ENCODE measurements around the gene TRAF3. TPM values are rescaled to one million over a fixed set of nuclear protein-coding genes. Genes with fewer than 3 reads are reported as not detected.

The TRAF3 gene
- total and polyA plus RNA-seq, 4 donors, result 2.1 to 12.0 (median 5.2) TPM

DNA sequence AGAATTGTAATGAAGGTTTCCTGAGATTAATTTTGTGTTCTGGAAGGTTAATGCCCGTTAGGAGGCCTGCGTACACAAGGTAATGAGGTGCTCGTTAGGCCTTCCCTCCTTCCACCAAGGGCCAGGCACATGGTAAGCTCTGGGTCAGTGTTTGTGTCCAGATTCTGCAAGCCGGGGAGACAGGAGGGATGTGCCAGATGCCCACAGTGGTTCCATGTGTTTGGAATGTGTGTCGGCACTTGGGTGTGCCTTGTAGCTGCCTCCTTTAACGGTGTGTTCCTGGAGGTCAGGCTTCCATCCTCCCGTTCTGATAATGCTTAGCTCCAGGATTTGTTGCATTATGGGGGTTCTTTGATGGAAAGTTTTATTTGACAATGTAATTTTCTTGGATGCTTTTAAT is 5.7 kb downstream of the TRAF3 start:
- H3K27ac ChIP-seq (ENCODE audit: low read depth in 1 of 2, low read length in 2 of 2), result no peak overlapping the region
- WGBS, result 93% methylated on average over 7 of the region's 7 CpGs

DNA sequence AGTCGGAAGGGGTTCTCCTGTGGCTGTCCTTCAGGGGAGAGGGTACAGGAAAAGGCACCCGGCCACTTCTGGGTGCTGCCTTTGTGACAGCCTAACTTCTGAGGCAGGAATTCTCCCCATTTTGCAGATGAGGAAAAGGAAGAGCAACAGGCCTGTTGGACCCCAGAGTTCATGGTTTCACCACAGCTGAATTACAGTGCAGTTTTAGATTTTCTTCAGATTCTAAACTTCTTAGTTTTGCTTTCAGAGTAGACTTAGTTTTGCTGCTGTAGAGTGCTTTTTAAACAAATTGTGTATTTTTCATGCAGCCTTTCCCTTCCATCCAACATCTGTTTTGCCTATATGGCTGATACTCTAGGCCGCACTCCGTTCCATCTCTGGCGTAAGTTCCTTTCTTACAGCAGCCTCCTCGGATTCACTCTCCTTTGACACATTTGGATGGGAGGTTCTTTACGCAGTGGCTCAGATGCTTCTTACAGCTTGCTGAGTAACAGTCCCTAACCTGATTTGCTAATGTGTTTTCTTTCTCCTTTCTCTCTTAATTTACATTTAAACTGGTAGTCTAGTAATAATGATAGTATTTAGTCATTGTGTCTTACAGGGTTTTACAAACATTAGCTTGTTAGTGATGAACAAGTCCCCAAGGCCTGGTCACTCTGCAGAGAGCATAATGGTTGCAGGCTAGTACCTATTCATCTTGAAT is 7.8 kb downstream of the TRAF3 start:
- no peak for DNase-seq (ENCODE audit: low spot score)
- Histone ChIP-seq H3K27ac (ENCODE audit: low read depth in 1 of 2, low read length in 2 of 2) (no peak overlapping the region), H3K4me1 (ENCODE audit: control insufficient read depth in 4 of 4, insufficient read depth in 4 of 4, low read length in 3 of 4) (peaks cover 0 to under 1% (median 0%) of the 10 kb centered on the region in 4 donors), H3K9ac (ENCODE audit: low read depth in 1 of 2, low read length in 2 of 2) (no peak overlapping the region), H3K27me3 (ENCODE audit: control insufficient read depth in 4 of 4, insufficient read depth in 4 of 4, low read length in 3 of 4) (no peaks in the 10 kb centered on the region), H3K36me3 (ENCODE audit: control insufficient read depth in 4 of 4, insufficient read depth in 3 of 4, low read depth in 1 of 4, low read length in 3 of 4) (no peaks in the 10 kb centered on the region), H3K9me3 (ENCODE audit: control insufficient read depth in 4 of 4, low read length in 3 of 4) (no peaks in the 10 kb centered on the region), H3K4me3 (ENCODE audit: low read depth in 1 of 3, low read length in 3 of 3) (no peak overlapping the region)
- 89% methylated on average over 7 of the region's 7 CpGs for WGBS
- TF ChIP-seq MAX (IDR thresholded peaks at IDR 0.05) (no peak), REST (IDR thresholded peaks at IDR 0.05) (no peak)

More for the DNA sequence above, 5.7 kb downstream of the TRAF3 start:
- no peaks in the 10 kb centered on the region for H3K9me3 ChIP-seq (ENCODE audit: control insufficient read depth in 4 of 4, low read length in 3 of 4)
- no peak overlapping the region for H3K9ac ChIP-seq (ENCODE audit: low read depth in 1 of 2, low read length in 2 of 2)
- H3K27me3 ChIP-seq (ENCODE audit: control insufficient read depth in 4 of 4, insufficient read depth in 4 of 4, low read length in 3 of 4), result no peaks in the 10 kb centered on the region
- no peaks in the 10 kb centered on the region for H3K36me3 ChIP-seq (ENCODE audit: control insufficient read depth in 4 of 4, insufficient read depth in 3 of 4, low read depth in 1 of 4, low read length in 3 of 4)
- peaks cover 0 to 14% (median 7%) of the 10 kb centered on the region in 4 donors for H3K4me1 ChIP-seq (ENCODE audit: control insufficient read depth in 4 of 4, insufficient read depth in 4 of 4, low read length in 3 of 4)
- no peak for TF ChIP-seq RAD21 (IDR thresholded peaks at IDR 0.05)
- H3K4me3 ChIP-seq (ENCODE audit: low read depth in 1 of 3, low read length in 3 of 3), result no peak overlapping the region
- no peak for DNase-seq (ENCODE audit: low spot score)

GRCh38 chr14:102785595-102785963 is 8.3 kb downstream of the TRAF3 start:
- DNase-seq (ENCODE audit: low spot score), result no peak
- H3K9ac ChIP-seq (ENCODE audit: low read depth in 1 of 2, low read length in 2 of 2), result no peak overlapping the region
- TF ChIP-seq GABPA (IDR thresholded peaks at IDR 0.05 in 1 of 2, conservative IDR thresholded peaks at IDR 0.05 in 1 of 2), result no peak
- TF ChIP-seq JUND (IDR thresholded peaks at IDR 0.05), result no peak
- no peak for TF ChIP-seq HNF4A (conservative IDR thresholded peaks at IDR 0.05)
- no peak for TF ChIP-seq CTCF (IDR thresholded peaks at IDR 0.05; ENCODE audit: low read depth, low read length, missing input control)
- no peak for TF ChIP-seq MAX (IDR thresholded peaks at IDR 0.05)
- TF ChIP-seq NR2F2 (IDR thresholded peaks at IDR 0.05), result no peak
- TF ChIP-seq RAD21 (IDR thresholded peaks at IDR 0.05), result no peak
- no peak for TF ChIP-seq HNF4G (IDR thresholded peaks at IDR 0.05)
- no peak for TF ChIP-seq FOXA2 (IDR thresholded peaks at IDR 0.05)
- no peak for TF ChIP-seq ZBTB33 (IDR thresholded peaks at IDR 0.05)
- no peak for TF ChIP-seq ATF3 (IDR thresholded peaks at IDR 0.05)
- TF ChIP-seq SP1 (IDR thresholded peaks at IDR 0.05), result no peak
- TF ChIP-seq TAF1 (conservative IDR thresholded peaks at IDR 0.05), result no peak
- no peak for TF ChIP-seq EGR1 (IDR thresholded peaks at IDR 0.05; ENCODE audit: low read depth in 2 of 2)
- no peak for TF ChIP-seq RXRA (IDR thresholded peaks at IDR 0.05)
- no peaks in the 10 kb centered on the region for H3K36me3 ChIP-seq (ENCODE audit: control insufficient read depth in 4 of 4, insufficient read depth in 3 of 4, low read depth in 1 of 4, low read length in 3 of 4)
- H3K9me3 ChIP-seq (ENCODE audit: control insufficient read depth in 4 of 4, low read length in 3 of 4), result no peaks in the 10 kb centered on the region
- 93% methylated on average over 3 of the region's 3 CpGs for WGBS
- no peaks in the 10 kb centered on the region for H3K27me3 ChIP-seq (ENCODE audit: control insufficient read depth in 4 of 4, insufficient read depth in 4 of 4, low read length in 3 of 4)
- no peaks in the 10 kb centered on the region for H3K4me1 ChIP-seq (ENCODE audit: control insufficient read depth in 4 of 4, insufficient read depth in 4 of 4, low read length in 3 of 4)
- H3K4me3 ChIP-seq (ENCODE audit: low read depth in 1 of 3, low read length in 3 of 3), result no peak overlapping the region
- H3K27ac ChIP-seq (ENCODE audit: low read depth in 1 of 2, low read length in 2 of 2), result no peak overlapping the region

Measured in liver (tissue), 9 donors.